Left lobe of liver (tissue), 2 donors: Measurements from ENCODE around the gene PEX1. TPM values are rescaled to one million over a fixed set of nuclear protein-coding genes. Genes with fewer than 3 reads are reported as not detected.
"Not testable (repeated sequence)": the region's sequence is repeated elsewhere in the genome, so short reads cannot be mapped to it uniquely, and the experiment has no call there.

Experiments used
- ATAC-seq: fragments of 200-7000 bp; cut with Tn5 transposase; one replicate; pipeline ENCODE4 v1.9.1; 2020; ENCODE audit warnings: mild to moderate bottlenecking, moderate library complexity
- DNase-seq: peaks from one replicate; pipeline ENCODE4 v3.0.0-alpha.2; 2020; ENCODE audit warnings: low spot score
- total RNA-seq: library from RNA; stranded (reverse); gene quantifications from one replicate; pipeline ENCODE4 v1.2.1, GENCODE V29; 2021
- donor health status: DM: no; HTN: no; CAD: no; lungs with moderate emphysema.
- donor health status: DM: no; HTN: yes; CAD: no.

PEX1 gene
- total RNA-seq, 1 donor from 2014 or later, result 11.0 TPM

DNA sequence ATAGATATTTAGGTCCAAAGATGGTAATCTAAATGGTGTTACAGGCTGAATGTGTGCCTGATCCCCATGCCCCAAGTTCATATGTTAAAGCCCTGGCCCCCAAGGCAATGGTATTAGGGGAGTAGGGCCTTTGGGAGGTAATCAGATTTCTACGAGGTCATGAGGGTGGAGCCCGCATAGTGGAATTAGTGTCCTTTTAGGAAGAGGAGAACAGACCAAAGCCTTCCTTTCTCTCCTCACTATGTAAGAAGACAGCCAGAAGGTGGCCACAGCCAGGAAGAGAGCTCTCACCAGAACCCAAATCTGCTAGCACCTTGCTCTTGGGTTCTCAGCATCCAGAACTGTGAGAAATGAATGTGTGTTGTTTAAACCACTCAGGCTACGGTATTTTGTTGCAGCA lies 65.8 kb downstream of the PEX1 start:
- no peak for DNase-seq
- no peak for ATAC-seq

DNA sequence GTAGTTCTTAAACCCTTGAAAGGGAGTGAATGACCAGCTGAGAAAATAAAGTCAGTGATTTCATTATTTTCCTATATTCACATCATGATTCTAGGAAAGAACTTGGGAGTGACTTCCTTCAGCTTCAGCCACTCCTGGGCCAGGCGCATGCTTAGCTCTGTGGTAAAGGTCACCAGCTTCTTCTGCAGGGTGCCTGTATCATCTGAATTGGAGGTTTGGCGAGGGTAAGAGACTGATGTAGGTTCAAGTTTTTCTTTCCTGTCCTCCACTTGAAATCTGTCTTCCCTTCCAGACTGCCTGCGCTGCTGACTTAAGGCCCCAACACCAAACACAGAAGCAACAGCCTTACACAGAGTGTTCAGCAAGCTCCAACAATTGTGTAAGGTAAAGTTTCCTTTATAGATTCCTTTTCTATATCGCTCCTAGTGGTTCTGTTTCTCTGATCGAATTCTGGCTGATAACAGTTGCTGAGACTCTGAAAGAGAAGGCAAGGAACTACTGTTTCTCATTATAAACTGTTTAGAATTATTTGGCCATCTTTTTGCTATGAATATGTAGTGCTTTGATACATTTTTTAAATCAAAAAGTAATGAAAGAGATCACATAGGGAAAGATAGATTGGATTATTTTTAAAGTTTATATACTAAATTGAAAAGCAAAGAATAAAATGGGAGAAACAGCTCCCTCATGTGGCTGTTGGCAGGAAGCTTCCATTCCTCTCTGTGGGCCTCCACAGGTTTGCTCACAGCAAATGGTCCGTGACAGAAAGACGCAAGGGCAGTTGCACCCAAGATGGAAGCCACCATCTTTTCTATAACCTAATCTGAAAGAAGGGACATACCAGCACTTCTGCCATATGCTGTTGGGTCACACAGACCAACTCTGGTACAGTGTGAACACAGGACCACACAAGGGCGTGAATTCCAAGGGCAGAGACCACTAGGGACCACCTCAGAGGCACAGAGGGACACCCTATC lies 67.0 kb downstream of the PEX1 start:
- no peak for DNase-seq
- peak; percentile 92 for ATAC-seq

DNA sequence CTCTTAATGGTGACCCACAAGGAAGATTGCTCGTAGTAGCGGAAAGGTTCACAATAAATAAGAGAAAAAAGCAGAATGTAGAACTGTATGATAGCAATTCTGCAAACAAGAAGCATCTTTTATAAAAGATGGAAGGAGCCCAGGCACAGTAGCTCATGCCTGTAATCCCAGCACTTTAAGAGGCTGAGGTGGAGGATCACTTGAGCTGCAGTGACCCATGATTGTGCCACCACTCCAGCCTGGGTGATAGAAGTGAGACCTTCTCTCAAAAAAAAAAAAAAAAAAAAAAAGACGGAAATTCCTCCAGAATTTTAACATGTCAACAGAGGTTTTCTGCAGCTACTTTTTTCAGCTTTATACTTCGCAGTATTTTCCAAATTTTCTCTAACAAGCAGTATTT lies 67.8 kb downstream of the PEX1 start:
- DNase-seq (no peak), ATAC-seq (no peak)

DNA sequence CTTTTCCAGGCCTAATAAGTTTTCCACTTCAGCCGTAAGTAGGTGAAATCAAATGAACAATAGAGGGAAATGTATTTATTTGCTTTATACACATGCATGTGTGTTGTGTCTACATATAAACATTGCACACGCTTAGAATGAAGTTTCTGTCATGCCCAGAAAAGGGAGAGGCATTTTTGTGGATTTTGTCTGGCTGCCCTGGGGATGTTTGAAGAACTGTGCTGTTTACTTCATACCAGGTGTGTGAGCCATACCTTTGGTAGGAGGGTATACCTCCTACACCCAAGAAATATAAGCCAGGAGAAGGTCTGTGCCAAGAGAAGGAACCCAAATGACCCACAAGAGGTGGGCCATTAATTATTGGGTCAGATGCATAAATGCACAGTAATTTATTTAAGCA lies 68.2 kb downstream of the PEX1 start:
- ATAC-seq, result no peak
- no peak for DNase-seq

DNA sequence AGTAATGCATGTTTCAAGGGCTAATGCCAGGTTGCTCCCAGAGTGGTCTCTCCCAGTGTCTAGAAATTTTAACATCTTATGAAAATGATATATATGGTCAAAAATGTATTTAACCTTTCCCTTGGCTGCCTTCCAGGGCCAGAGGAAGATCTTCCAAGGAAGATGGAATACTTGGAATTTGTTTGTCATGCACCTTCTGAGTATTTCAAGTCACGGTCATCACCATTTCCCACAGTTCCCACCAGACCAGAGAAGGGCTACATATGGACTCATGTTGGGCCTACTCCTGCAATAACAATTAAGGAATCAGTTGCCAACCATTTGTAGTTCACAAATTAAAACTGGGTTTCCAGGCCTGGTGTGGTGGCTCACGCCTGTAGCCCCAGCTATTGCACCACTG lies 72.1 kb downstream of the PEX1 start:
- ATAC-seq, result no peak
- DNase-seq, result no peak

DNA sequence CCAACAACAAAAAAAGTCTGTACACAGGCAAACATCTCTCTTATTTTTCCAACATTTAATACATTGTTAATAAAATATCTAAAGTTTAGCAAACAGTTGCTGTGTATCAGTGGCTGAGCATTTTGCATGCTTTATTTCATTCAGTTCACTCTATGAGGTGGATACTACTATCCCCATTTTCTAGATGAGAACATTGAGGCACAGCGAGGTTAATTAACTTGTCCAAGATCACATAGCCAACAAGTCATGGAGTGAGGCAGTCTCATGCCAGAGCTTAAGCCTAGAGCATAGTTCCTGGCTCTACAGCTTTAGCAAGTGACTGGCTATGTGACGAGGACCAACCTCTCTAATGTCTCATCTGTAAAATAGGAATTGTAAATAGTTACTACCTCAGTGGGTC lies 76.7 kb downstream of the PEX1 start:
- DNase-seq (no peak), ATAC-seq (no peak)

DNA sequence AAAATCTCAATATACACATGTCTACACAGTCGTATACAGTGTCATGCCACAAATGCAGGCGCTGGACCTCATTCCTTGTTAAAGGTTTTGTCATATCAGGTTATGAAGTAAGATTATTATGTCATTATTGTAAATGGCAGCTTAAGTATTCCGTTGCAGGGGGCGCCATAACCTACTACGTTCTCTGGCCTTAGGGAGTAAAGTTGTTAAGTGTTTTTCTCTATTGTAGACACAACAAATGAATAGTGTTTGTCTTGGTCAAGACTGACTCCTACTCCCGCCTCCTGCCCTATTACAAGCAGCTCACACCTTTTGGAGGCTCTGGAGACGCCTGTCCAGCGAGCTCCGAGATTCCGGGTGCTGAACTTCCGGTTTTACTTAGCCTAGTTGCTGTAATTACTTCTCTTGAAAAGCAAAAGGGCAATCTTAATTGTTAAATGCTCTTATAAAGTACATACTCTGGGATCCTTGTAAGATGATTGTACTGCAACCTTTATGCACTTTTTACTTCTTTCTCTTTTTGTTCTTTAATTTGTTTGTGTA lies 80.0 kb downstream of the PEX1 start:
- peak; percentile 55 for DNase-seq
- ATAC-seq, result peak; percentile 38

DNA sequence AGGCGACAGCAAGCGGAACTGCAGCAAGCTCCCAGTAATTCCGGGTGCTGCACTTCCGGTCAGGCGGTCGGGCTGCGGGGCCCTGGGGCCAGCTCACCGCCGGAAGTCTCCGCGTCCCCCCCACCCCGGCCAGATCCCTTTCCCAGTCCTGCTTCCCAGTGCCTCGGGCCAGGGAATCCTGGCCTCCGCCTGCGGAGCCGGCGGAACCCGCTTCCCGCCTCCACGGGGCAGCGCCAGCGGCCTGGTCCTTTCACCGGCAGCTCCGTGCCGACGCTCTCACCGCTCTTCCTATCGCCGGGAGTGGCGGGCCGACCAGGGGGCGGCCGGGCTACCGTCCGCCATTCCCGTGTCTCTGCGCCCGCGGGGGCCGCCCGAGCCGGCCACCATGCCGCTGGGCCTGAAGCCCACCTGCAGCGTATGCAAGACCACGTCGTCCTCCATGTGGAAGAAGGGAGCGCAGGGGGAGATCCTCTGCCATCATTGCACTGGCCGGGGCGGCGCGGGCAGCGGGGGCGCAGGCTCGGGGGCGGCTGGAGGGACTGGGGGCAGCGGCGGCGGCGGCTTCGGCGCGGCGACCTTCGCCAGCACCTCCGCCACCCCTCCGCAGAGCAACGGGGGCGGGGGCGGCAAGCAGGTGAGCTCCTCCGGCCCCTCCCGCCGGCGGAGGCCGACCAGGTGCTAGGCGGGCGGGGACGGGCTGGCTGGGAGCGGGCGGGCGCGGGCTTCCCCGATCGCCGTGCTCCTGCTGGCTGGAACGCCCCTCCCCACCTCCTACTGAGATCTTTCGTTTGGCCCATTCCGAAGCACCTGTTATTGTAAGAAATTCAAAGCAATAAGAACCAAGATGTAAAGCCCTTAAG lies 80.7 kb downstream of the PEX1 start, which contains the start of gene GATAD1:
Gene GATAD1 (plus strand): TSS at position 138 of the 860 bp plus-strand sequence. CDS start 248 bp downstream, at position 386.
- ATAC-seq, result peak; percentile 97
- DNase-seq, result peak; percentile 95

DNA sequence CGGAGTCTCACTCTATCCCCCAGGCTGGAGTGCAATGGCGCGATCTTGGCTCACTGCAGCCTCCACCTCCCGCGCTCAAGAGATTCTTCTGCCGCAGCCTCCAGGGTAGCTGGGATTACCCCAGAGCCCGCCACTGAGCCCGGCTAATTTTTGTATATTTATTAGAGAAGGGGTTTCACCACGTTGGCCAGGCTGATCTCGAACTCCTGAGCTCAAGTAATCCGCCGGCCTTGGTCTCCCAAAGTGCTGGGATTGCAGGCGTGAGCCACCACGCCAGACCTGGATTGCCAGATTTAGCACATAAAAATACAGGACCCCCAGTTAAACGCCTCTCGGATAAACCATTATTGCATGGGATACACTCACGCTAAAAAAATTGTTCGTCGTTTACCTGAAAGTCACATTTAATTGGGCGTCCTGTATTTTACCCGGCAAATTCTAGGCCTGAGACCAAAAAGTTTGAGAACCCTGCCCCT lies 81.4 kb downstream of the PEX1 start:
- DNase-seq, result no peak
- no peak for ATAC-seq

DNA sequence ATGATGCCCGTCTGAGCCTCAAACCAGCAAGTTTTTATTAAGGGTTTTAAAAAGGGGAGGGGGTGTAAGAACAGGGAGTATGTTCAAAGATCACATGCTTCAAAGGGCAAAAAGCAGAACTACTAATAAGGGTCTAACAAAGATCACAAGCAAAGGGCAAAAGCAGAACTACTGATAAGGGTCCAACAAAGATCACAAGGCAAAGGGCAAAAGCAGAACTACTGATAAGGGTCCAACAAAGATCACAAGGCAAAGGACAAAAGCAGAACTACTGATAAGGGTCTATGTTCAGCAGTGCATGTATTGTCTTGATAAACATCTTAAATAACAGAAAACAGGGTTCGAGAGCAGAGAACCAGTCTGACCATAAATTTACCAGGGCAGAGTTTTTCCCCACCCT lies 85.6 kb downstream of the PEX1 start:
- DNase-seq, ATAC-seq: not testable (repeated sequence)

DNA sequence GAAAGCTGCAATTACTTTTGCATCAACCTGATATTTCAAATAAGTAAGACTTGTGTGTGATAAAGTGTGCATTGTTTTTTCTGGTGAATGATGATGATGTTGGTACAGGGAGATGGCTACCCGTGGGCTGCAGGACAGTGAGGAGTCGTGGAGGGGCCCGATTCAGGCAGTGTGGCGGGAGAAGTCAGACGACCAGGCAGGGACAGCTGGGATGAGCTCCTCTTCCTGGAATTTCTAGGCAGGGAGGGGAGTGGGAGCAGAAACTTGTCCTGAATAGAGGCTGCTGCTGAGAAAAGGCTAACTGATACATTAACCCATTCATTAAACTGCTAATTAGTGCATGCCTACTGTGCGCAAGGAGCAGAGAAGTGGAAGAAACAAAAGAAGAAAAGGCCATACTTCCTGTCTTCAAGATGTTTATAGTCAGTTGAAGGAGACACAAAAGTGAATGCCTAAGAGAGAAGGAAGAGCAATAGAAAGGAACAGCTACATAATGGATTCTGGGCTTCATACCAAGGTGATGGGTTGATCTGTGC lies 90.3 kb downstream of the PEX1 start:
- DNase-seq (no peak), ATAC-seq (no peak)

Other genes with a start within 250 kb of the PEX1 start
- gene GATAD1, start 81.0 kb downstream of the PEX1 start, total RNA-seq, result 12.5 TPM
- not detected for gene ERVW-1, start 50.6 kb downstream of the PEX1 start, total RNA-seq
- 4.9 TPM for gene RBM48, start 275 bp upstream of the PEX1 start, total RNA-seq
- gene FAM133B, start 61.9 kb upstream of the PEX1 start, total RNA-seq, result 9.1 TPM